Measurements from ENCODE around the gene MADCAM1. TPM values are rescaled to one million over a fixed set of nuclear protein-coding genes. Genes with fewer than 3 reads are reported as not detected.
A peak's percentile ranks its signal among the peaks of the same experiment; 100 is the strongest.

MADCAM1 gene
- total and polyA plus RNA-seq, 4 donors = 0.24 to 4.4 (median 0.61) TPM

- H3K4me3 ChIP-seq = peak within 1 kb of the TSS; percentile 84
- H3K27ac ChIP-seq (ENCODE audit: low read depth in 1 of 2, low read length in 1 of 2) = peak within 1 kb of the TSS; percentile 92 to 98
- H3K4me1 ChIP-seq (ENCODE audit: control insufficient read depth in 5 of 5, insufficient read depth in 5 of 5, low read length in 5 of 5) = peaks cover 0 to 21% (median 5%) of the 10 kb centered on the region in 5 donors
- no peaks in the 10 kb centered on the region for H3K27me3 ChIP-seq (ENCODE audit: control insufficient read depth in 3 of 3, insufficient read depth in 3 of 3, low read length in 2 of 3)
- H3K36me3 ChIP-seq (ENCODE audit: control insufficient read depth in 4 of 4, insufficient read depth in 4 of 4, low read length in 4 of 4) = peaks cover 0 to 6% (median 2%) of the 10 kb centered on the region in 4 donors
- no peak for TF ChIP-seq CTCF (IDR thresholded peaks at IDR 0.05; ENCODE audit: control extremely low read depth, extremely low read depth)
- ATAC-seq (ENCODE audit: insufficient read depth, low FRiP score) (peak; percentile 87), DNase-seq (peak; percentile 76 to 82 (median 77))
- H3K9ac ChIP-seq (ENCODE audit: insufficient read depth in 1 of 2, low read length in 2 of 2) = peak within 1 kb of the TSS; percentile 63 to 66
- WGBS, 2 donors = 1 to 2% methylated on average over 70 to 81 of the region's 81 CpGs
- no peaks in the 10 kb centered on the region for H3K9me3 ChIP-seq (ENCODE audit: control insufficient read depth in 4 of 4, insufficient read depth in 3 of 4, low read length in 3 of 4)
Observed at GRCh38 chr19:507286-508203, 11.3 kb downstream of the MADCAM1 start, which contains the start of gene TPGS1. TPGS1 (plus strand) TSS chr19:507497; CDS start chr19:507507, 10 bp downstream.

GRCh38 chr19:508204-509150 is 12.2 kb downstream of the MADCAM1 start:
- WGBS, 2 donors = 59 to 65% methylated on average over 32 of the region's 32 CpGs
- no peak overlapping the region for H3K27ac ChIP-seq (ENCODE audit: low read depth in 1 of 2, low read length in 1 of 2)

GRCh38 chr19:510606-511100 is 14.4 kb downstream of the MADCAM1 start:
- Histone ChIP-seq H3K27ac (ENCODE audit: low read depth in 1 of 2, low read length in 1 of 2) (peak overlapping the region; percentile 52 to 77), H3K4me3 (no peak overlapping the region)
- WGBS, 2 donors = 8 to 15% methylated on average over 20 to 21 of the region's 21 CpGs

More at GRCh38 chr19:508204-509150, 12.2 kb downstream of the MADCAM1 start:
- H3K4me1 ChIP-seq (ENCODE audit: control insufficient read depth in 5 of 5, insufficient read depth in 5 of 5, low read length in 5 of 5) = peaks cover 0 to 28% (median 5%) of the 10 kb centered on the region in 5 donors
- H3K36me3 ChIP-seq (ENCODE audit: control insufficient read depth in 4 of 4, insufficient read depth in 4 of 4, low read length in 4 of 4) = peaks cover 0 to 6% (median 2%) of the 10 kb centered on the region in 4 donors
- H3K4me3 ChIP-seq = peak overlapping the region; percentile 28
- no peak for ATAC-seq (ENCODE audit: insufficient read depth, low FRiP score)
- H3K9me3 ChIP-seq (ENCODE audit: control insufficient read depth in 4 of 4, insufficient read depth in 3 of 4, low read length in 3 of 4) = no peaks in the 10 kb centered on the region
- no peak overlapping the region for H3K9ac ChIP-seq (ENCODE audit: insufficient read depth in 1 of 2, low read length in 2 of 2)
- no peak for TF ChIP-seq CTCF (IDR thresholded peaks at IDR 0.05; ENCODE audit: control extremely low read depth, extremely low read depth)
- no peaks in the 10 kb centered on the region for H3K27me3 ChIP-seq (ENCODE audit: control insufficient read depth in 3 of 3, insufficient read depth in 3 of 3, low read length in 2 of 3)
- no peak for DNase-seq

More at GRCh38 chr19:510606-511100, 14.4 kb downstream of the MADCAM1 start:
- peaks cover 0 to 7% (median 5%) of the 10 kb centered on the region in 4 donors for H3K36me3 ChIP-seq (ENCODE audit: control insufficient read depth in 4 of 4, insufficient read depth in 4 of 4, low read length in 4 of 4)
- TF ChIP-seq CTCF (IDR thresholded peaks at IDR 0.05; ENCODE audit: control extremely low read depth, extremely low read depth) = peak; percentile 74
- no peaks in the 10 kb centered on the region for H3K9me3 ChIP-seq (ENCODE audit: control insufficient read depth in 4 of 4, insufficient read depth in 3 of 4, low read length in 3 of 4)
- peaks cover 0 to 28% (median 5%) of the 10 kb centered on the region in 5 donors for H3K4me1 ChIP-seq (ENCODE audit: control insufficient read depth in 5 of 5, insufficient read depth in 5 of 5, low read length in 5 of 5)
- no peaks in the 10 kb centered on the region for H3K27me3 ChIP-seq (ENCODE audit: control insufficient read depth in 3 of 3, insufficient read depth in 3 of 3, low read length in 2 of 3)
- H3K9ac ChIP-seq (ENCODE audit: insufficient read depth in 1 of 2, low read length in 2 of 2) = peak overlapping the region in 1 of 2 donors; percentile 51
- ATAC-seq (ENCODE audit: insufficient read depth, low FRiP score) = no peak
- peak; percentile 76 to 87 (median 78) for DNase-seq
